NCI-H1092 (cell line): Measurements from ENCODE around the gene CHAMP1.
"Not testable (repeated sequence)": the region's sequence is repeated elsewhere in the genome, so short reads cannot be mapped to it uniquely, and the experiment has no call there.

Experiments used
- DNase-seq: peaks from one replicate; lab custom pipeline; 2025; lab: John Stamatoyannopoulos, UW

The CHAMP1 gene

GRCh38 chr13:114334305-114335053 is 20.2 kb downstream of the CHAMP1 start:
- no peak for DNase-seq

GRCh38 chr13:114336457-114336856 is 22.2 kb downstream of the CHAMP1 start:
- not testable (repeated sequence) for DNase-seq

DNA sequence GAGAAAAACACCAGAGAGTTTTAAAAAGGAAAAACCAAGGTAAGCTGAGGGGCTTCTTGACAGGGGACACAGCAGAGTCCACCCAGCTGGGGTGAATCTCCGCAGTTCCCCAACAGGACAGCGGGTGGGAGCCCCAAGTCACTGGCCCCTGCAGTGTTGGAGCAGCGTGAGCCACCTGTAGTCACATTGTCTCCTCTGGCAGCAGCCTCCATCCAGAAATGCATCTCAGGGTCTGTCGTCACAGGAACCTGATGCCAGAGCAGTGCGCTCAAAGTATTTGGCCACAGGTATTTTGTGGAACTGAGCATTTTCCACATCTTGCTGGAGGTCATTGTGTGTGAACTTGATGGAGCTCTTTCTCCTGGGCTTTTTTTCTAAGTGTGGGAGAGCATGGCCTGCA is 24.7 kb downstream of the CHAMP1 start:
- no peak for DNase-seq

DNA sequence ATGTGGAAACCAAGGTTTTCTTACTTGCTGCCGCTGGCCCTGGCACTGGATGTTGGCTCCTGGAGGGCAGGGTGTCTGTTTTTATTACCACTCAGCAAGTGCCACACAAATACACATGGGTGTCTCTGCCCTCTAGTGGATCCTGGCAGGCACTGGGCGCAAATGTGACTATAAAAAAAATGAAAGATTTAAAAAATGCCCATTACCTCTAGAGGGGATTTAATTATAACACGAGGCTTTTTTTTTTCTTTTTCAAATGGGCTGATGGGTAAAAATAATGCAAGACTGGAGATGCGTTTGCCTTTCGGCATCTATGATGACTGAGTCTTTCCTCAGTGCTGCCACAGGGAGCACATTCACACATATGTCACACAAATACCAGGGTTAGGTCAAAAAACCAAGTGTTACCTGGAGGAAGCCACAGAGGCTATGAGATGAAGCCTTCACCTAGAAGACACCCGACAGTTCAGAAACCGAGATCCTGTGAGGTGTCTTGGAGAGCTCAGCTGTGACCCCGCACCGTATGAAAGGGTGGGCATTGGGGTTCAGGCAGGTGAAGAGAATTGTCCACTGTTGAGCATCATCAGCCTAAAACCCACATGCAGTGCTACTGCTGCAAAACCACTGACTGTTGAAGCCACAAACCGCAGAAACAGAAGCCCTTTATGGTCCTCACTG is 25.7 kb downstream of the CHAMP1 start:
- DNase-seq: peak; percentile 74

- no peak for DNase-seq
Observed at GRCh38 chr13:114341003-114341777, 26.9 kb downstream of the CHAMP1 start.

- not testable (repeated sequence) for DNase-seq
Observed at GRCh38 chr13:114347256-114347655, 33.0 kb downstream of the CHAMP1 start.

- peak; percentile 1 for DNase-seq
Observed at GRCh38 chr13:114352763-114353162, 38.5 kb downstream of the CHAMP1 start.

- not testable (repeated sequence) for DNase-seq
Observed at GRCh38 chr13:114353382-114353781, 39.1 kb downstream of the CHAMP1 start.
